ENCODE measurements around the gene SYTL5. TPM values are rescaled to one million over a fixed set of nuclear protein-coding genes. Genes with fewer than 3 reads are reported as not detected.

Gene SYTL5
- total RNA-seq, 4 donors from 2014 or later: not detected

DNA sequence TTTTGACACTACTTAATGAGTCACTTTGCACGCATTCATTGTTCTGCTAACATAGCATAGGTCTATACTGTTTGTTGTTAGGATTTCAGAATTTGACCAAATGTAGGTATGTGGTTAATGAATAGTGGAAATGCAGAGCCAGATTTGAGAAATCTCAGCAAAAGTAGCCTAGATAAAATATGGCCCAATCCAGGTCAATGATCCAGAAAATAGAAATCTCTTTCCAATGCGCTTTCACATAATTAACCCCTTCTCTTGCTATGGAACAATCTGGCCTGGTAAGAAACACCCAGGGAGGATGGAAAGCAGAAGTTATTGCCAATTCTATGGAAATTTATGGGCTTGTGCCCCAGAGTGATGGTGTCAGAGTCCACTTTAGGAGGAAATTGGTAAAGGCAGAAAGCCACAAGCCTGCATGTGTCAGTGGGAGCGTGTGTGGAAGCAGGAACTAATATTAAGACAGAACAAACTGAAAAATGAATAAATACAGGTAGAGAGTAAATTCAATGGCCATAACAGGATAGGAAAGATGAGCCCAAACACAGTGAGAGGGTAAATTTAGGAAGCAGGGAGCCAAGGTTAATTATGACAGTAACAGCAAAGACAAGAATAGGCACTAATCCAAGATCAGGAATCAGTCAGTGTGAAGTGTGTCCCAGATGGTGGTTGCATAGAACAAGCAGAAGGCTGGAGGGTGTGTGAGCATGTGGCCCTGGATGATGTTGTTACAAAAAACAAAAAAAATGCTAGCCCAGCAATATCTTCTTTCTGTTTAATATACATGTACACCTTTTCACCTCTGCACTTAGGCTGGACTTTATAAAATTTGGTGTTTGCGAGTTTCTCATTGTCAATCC, 102.9 kb downstream of the SYTL5 start:
- Histone ChIP-seq H3K27ac (replicated peaks in 1 of 4) (no peak overlapping the region), H3K4me1 (no peaks in the 10 kb centered on the region), H3K4me3 (no peak overlapping the region), H3K9me3 (no peaks in the 10 kb centered on the region), H3K36me3 (no peaks in the 10 kb centered on the region), H3K27me3 (no peaks in the 10 kb centered on the region)
- TF ChIP-seq POLR2AphosphoS5 (IDR thresholded peaks at IDR 0.05) (no peak), EP300 (IDR thresholded peaks at IDR 0.05) (no peak), POLR2A (IDR thresholded peaks at IDR 0.05; ENCODE audit: low read depth) (no peak)
- TF ChIP-seq, protein P1, sequence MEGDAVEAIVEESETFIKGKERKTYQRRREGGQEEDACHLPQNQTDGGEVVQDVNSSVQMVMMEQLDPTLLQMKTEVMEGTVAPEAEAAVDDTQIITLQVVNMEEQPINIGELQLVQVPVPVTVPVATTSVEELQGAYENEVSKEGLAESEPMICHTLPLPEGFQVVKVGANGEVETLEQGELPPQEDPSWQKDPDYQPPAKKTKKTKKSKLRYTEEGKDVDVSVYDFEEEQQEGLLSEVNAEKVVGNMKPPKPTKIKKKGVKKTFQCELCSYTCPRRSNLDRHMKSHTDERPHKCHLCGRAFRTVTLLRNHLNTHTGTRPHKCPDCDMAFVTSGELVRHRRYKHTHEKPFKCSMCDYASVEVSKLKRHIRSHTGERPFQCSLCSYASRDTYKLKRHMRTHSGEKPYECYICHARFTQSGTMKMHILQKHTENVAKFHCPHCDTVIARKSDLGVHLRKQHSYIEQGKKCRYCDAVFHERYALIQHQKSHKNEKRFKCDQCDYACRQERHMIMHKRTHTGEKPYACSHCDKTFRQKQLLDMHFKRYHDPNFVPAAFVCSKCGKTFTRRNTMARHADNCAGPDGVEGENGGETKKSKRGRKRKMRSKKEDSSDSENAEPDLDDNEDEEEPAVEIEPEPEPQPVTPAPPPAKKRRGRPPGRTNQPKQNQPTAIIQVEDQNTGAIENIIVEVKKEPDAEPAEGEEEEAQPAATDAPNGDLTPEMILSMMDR (IDR thresholded peaks at IDR 0.05): no peak
- DNase-seq (ENCODE audit: extremely low spot score): no peak
- intact Hi-C loops (cut with DNase I): no loop called here
- 73% methylated on average over 4 of the region's 4 CpGs for WGBS

DNA sequence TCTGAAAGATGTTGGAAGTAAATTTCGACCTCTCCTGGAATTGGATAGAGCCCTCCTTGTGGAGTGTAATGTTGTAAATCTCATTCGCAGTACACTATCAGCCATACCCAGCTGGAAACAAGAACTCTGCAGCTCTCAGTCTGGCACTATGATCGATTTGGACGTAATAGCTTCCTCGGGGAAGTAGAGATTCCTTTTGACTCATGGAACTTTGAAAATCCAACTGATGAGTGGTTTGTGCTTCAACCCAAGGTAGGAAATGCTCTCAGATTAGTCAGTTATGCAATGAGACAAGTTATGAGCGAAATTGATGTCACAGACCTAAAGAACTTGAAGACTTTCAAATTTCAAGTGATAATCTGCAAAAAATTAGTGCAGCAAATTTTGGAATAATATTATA, 103.9 kb downstream of the SYTL5 start:
- Histone ChIP-seq H3K27me3 (no peaks in the 10 kb centered on the region), H3K27ac (replicated peaks in 1 of 4) (no peak overlapping the region), H3K36me3 (no peaks in the 10 kb centered on the region), H3K9me3 (no peaks in the 10 kb centered on the region), H3K4me1 (no peaks in the 10 kb centered on the region), H3K4me3 (no peak overlapping the region)
- no peak for DNase-seq (ENCODE audit: extremely low spot score)
- 55% methylated on average over 6 of the region's 6 CpGs for WGBS
- intact Hi-C loops (cut with DNase I): no loop called here
- TF ChIP-seq, protein P1 (IDR thresholded peaks at IDR 0.05): no peak
- TF ChIP-seq EP300 (IDR thresholded peaks at IDR 0.05) (no peak), POLR2AphosphoS5 (IDR thresholded peaks at IDR 0.05) (no peak), POLR2A (IDR thresholded peaks at IDR 0.05; ENCODE audit: low read depth) (no peak)

DNA sequence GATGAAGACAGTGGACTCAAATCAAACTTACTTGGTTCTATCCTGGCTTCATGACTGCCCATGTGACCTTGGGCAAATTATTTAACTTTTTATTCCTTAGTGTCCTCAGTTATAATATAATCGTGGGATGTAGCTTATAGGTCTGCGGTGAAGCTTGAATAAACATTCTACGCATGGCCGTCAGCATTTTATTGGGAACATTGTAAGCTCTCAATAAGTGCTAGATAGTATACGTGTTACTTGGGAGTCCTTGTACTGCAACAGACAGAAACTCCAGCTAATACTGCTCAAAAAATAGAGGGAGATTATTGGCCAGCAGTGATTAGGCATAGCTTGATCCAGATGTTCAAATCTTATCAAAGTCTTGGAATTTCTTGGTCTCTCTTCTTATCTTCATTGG, 104.8 kb downstream of the SYTL5 start:
- TF ChIP-seq, protein P1 (IDR thresholded peaks at IDR 0.05): no peak
- TF ChIP-seq EP300 (IDR thresholded peaks at IDR 0.05) (no peak), POLR2AphosphoS5 (IDR thresholded peaks at IDR 0.05) (no peak), POLR2A (IDR thresholded peaks at IDR 0.05; ENCODE audit: low read depth) (no peak)
- 85% methylated on average over 5 of the region's 5 CpGs for WGBS

GRCh38 chrX:38112566-38112965, 106.2 kb downstream of the SYTL5 start:
- Histone ChIP-seq H3K9me3 (no peaks in the 10 kb centered on the region), H3K4me3 (no peak overlapping the region), H3K36me3 (no peaks in the 10 kb centered on the region), H3K4me1 (no peaks in the 10 kb centered on the region), H3K27me3 (no peaks in the 10 kb centered on the region), H3K27ac (replicated peaks in 1 of 4) (no peak overlapping the region)
- DNase-seq (ENCODE audit: extremely low spot score): no peak
- intact Hi-C loops (cut with DNase I): no loop called here
- TF ChIP-seq EP300 (IDR thresholded peaks at IDR 0.05): no peak
- WGBS: 39% methylated on average over 4 of the region's 4 CpGs

More for the DNA sequence above, 104.8 kb downstream of the SYTL5 start:
- Histone ChIP-seq H3K4me1 (no peaks in the 10 kb centered on the region), H3K27me3 (no peaks in the 10 kb centered on the region), H3K36me3 (no peaks in the 10 kb centered on the region), H3K4me3 (no peak overlapping the region), H3K9me3 (no peaks in the 10 kb centered on the region), H3K27ac (replicated peaks in 1 of 4) (no peak overlapping the region)
- intact Hi-C loops (cut with DNase I): no loop called here
- no peak for DNase-seq (ENCODE audit: extremely low spot score)

DNA sequence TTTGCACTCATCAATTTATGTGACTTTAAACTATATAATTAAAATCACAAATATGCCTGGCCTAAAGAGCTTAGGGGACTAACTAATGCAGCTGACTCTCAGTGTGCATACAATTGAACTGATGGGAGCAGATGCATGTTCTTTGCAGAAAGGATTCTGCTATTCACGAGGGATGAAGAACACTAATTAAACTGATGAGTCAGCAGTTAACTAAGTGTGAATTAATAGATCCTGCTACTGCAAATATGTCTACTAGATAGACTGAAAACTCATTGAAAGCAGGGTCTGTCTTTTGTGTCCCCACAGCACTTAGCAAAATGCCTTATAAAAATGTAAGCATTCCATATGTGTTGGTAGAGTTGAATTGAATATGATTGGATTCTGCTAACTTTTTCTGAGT, 110.4 kb downstream of the SYTL5 start:
- WGBS: 64% methylated on average over 1 of the region's 1 CpG
- H3K9me3 ChIP-seq: no peaks in the 10 kb centered on the region
- TF ChIP-seq POLR2AphosphoS5 (IDR thresholded peaks at IDR 0.05): no peak
- TF ChIP-seq, protein P1 (IDR thresholded peaks at IDR 0.05): no peak
- TF ChIP-seq EP300 (IDR thresholded peaks at IDR 0.05): no peak
- TF ChIP-seq POLR2A (IDR thresholded peaks at IDR 0.05; ENCODE audit: low read depth): no peak
- H3K4me3 ChIP-seq: no peak overlapping the region
- intact Hi-C loops (cut with DNase I): no loop called here
- no peaks in the 10 kb centered on the region for H3K27me3 ChIP-seq
- no peak overlapping the region for H3K27ac ChIP-seq (replicated peaks in 1 of 4)
- no peaks in the 10 kb centered on the region for H3K4me1 ChIP-seq
- no peak for DNase-seq (ENCODE audit: extremely low spot score)
- H3K36me3 ChIP-seq: no peaks in the 10 kb centered on the region

Measured in esophagus muscularis mucosa (tissue), 4 donors.